G401 (cell line): ENCODE data around the gene TNMD. TPM values are rescaled to one million over a fixed set of nuclear protein-coding genes. Genes with fewer than 3 reads are reported as not detected.
A peak's percentile ranks its signal among the peaks of the same experiment; 100 is the strongest.
"Not testable (repeated sequence)": the region's sequence is repeated elsewhere in the genome, so short reads cannot be mapped to it uniquely, and the experiment has no call there.

Source experiments
- DNase-seq: peaks from one replicate; pipeline ENCODE4 v3.0.0-alpha.2; 2015; ENCODE audit warnings: low spot score
- in situ Hi-C: cut with HindIII; loops from 2 replicates; pipeline ENCODE4 v1.10.0; 2016; ENCODE audit warnings: low sequenced_read_pairs, mixed read lengths
- total RNA-seq: library from RNA; depleted of rRNA; stranded (reverse); fragments of >200 nt; shearing (Covaris generic); gene quantifications from 2 replicates; pipeline ENCODE4 v1.2.3, GENCODE V29; 2014; rRNA removed

Gene TNMD
- 3.6 TPM in 1 of 2 replicates, not detected in the other for total RNA-seq

DNA sequence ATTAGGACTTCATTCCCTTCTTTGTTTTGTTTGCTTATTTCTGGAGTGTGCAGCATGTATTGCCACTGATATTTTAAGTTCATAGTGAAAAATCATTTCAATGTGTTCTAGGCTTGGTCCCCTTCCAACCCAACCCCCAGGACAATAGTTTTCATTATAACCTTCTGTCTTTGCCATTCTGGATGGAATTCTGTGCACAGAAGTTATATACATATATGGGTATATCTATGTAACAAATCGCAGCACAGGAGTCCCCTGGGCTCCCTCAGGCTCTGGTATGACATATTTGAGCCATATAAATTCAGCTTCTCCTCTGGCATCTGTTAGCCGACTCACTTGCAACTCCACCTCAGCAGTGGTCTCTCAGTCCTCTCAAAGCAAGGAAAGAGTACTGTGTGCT is at the start of gene TNMD:
Gene TNMD (plus strand): TSS at position 326 of the 400 bp plus-strand sequence. CDS start 83 bp downstream, outside the sequence.
- in situ Hi-C loops: no loop called here
- DNase-seq: no peak

DNA sequence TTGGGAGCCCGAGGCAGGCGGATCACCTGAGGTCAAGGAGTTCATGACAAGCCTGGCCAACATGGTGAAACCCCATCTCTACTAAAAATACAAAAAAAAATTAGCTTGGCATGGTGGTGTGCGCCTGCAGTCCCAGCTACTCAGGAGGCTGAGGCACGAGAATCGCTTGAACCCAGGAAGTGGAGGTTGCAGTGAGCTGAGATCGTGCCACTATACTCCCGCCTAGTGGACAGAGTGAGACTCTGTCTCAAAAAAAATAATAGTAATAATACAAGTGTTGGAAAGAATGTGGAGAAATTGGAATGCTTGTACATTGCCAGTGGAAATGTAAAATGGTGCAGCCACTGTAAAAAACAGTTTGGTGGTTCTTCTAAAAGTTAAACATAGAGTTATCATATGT is 19.2 kb upstream of the TNMD start:
- DNase-seq, in situ Hi-C loops: not testable (repeated sequence)

DNA sequence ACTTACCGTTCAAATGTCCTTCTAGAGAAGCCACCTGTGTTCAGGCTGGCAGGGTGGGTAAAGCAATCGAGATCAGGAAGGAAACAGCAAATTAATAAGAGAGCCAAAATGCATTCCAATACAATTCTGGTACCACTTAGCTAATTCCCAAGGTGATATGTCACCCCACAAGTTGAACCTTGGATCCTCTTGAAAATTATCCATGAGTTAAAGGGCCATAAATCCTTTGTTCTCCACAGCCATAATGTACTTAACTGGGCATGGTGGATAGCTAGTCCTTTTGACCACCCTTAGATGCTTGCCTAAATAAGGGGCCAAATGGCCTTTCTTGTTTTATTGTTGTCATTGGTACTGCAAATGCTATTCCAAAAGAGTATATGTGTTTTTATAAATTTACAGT is 2.0 kb downstream of the TNMD start:
- in situ Hi-C loops: no loop called here
- no peak for DNase-seq

DNA sequence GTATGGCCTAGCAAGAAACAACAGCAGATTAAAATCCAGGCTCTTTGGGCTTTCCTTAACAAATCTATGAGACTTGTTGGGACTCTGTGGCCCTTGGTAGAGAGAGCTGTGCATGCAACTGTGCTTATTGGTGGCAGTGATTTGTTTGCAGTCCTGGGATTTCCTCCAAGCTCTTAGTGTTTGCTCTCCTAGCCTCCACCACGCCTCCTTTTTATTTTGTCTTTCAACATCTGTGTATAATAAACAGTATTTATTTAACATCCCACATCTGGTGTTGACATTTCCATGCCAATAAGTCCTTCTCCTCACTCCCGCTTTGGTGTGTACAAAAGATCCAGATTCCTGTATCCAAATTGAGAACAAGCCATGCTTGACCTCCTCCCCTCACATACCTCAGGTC is 3.1 kb downstream of the TNMD start:
- in situ Hi-C loops: no loop called here
- DNase-seq: no peak

DNA sequence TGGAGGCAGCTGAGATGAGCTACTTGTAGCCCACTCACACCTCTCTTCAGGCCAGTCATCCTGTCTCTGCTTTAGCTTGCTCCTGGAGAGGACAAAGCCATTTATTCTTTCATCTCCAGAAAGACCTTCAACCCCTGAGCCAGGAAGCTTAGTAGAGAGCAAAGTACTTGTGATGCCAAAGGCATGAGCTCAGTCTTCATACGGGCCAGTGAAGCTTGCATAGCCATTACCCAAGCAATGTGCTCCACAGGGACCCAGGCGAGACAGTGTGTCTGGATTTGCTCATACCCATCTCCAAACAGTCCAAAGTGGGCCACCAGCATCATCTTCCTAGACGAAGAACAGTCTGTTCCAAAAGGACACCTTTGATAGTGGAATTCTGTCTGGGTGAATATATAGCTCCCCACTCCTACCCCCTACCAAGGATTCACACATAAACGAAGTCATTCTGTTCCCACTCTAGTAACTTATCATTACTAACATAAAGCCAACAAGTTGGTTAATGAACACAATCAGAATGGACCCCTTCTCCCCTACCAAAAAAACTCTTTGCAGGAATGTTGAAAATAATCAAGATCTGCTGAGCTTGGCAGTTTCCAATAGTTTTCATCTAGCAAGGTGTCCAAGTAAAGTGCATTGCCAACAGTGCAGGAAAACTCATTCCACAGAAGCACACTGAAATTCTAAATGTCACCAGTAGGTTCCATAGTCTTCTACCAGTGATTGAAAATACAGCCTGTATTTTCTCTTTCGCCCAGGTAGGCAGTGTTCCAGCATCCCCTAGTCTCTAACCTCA is 6.7 kb downstream of the TNMD start:
- no peak for DNase-seq
- in situ Hi-C loops: no loop called here

DNA sequence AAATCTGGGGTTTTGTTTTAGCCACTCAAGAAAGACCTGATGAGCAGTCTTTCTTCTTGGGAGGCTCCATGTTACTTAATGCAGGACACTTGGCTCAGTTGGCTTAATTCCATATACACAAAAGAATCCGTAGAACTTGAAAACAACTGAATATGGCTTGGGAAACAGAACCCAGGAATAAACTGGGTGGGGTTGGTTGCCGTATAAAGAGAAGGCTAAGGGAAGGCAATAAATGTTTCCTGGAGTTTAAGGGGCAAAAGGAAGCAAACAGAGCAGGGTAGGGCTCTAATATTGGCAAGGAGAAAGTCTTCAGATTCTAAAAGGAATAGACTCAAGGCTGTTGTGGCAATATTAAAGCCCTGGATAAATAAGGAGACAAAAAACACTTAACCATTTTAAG is 8.4 kb downstream of the TNMD start:
- in situ Hi-C loops: no loop called here
- DNase-seq: no peak

DNA sequence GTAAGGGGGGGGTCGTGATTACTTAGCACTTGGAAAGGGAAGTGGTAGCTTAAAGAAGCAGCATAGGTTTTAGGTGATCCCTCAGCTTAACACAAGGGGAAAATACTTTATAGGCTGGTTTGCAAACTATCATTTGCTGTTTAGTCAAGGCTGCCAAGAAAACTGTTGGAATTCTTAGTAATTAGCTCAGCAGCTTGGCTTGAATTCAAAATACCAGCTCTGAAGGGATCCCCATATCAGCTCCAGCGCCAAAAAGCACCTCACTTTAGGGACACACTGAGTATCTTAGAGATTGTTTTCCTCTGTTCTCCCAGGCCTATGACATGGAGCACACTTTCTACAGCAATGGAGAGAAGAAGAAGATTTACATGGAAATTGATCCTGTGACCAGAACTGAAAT is 8.8 kb downstream of the TNMD start:
- in situ Hi-C loops: no loop called here
- no peak for DNase-seq

DNA sequence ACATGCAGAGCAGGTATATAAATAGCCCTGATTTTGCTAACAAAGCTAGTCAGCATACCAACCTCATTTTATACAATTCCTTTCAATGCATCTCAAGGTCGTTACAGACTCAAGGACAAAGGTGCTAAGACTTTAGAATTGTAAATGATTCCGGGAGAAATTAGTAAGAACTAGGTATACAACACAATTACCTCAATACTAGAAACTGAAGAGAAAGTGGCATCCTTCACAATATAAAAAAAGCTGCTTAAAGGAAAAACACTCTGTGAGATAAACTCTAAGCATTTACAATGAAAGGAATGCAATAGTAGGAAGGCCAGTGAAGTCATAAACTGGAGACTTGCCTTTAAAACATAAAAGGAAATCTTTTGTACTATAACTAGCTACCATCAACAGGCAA is 11.9 kb downstream of the TNMD start:
- in situ Hi-C loops: no loop called here
- DNase-seq: no peak

DNA sequence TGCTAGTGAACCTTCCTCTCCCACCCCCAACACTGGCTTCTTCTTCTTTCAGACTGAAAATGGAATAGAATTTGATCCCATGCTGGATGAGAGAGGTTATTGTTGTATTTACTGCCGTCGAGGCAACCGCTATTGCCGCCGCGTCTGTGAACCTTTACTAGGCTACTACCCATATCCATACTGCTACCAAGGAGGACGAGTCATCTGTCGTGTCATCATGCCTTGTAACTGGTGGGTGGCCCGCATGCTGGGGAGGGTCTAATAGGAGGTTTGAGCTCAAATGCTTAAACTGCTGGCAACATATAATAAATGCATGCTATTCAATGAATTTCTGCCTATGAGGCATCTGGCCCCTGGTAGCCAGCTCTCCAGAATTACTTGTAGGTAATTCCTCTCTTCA is 14.7 kb downstream of the TNMD start:
- no peak for DNase-seq
- in situ Hi-C loops: no loop called here

DNA sequence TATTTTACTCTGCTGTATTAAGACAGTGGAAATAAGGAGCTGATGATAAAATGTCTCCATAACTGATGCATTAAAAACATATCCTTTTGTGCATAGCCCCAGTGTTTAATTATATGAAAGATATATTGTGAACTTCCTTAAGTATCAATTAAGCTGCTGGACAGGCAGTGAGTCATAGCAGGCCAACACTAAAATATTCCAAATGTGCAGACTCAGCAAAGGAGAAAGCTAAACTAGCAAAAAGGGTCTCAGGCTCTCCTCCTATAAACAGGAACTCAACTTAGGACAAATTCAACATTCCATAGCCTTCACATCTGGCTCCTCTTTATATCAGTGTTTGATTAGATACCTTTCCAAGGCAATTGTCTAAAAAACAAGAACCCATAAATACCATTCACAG is 15.6 kb downstream of the TNMD start:
- no peak for DNase-seq
- in situ Hi-C loops: no loop called here

DNA sequence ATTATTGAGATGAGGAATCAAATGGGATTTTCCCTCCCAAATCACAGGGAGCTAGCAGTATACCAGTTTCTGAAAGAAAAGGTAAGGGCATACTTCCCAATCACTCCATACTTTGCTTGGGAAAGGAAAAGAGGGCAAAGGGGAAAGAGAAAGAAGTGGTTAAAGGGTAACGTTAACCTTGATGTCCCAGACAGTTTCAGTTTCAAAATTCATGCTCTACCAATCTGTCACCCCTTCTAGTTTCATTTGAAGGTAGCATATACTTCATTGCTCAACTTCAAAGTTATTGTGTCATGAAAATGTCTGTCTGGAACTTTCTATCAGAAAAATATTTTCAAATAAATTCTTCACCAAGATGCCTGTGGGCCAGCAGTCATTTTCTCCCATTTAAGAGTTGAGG is 16.0 kb downstream of the TNMD start:
- in situ Hi-C loops: no loop called here
- DNase-seq: no peak

DNA sequence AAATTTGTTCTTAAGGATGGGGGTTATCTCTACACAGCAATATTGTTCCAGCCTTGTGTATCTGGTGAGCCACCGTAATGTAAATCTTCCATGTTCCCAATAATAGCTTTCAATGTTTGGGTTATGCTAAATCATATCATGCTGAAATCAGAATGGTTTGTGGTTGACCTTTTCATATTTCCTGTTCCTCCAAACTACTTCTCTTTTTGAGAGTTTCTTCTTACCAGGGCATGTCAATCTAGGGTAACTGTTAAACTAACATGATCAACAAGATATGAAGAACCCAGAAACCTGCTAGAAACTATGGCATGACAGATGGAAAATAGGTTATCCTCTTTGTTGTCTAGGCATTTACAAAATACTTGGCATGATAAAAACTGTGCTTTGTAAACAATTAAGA is 22.0 kb downstream of the TNMD start:
- DNase-seq: no peak
- in situ Hi-C loops: no loop called here

DNA sequence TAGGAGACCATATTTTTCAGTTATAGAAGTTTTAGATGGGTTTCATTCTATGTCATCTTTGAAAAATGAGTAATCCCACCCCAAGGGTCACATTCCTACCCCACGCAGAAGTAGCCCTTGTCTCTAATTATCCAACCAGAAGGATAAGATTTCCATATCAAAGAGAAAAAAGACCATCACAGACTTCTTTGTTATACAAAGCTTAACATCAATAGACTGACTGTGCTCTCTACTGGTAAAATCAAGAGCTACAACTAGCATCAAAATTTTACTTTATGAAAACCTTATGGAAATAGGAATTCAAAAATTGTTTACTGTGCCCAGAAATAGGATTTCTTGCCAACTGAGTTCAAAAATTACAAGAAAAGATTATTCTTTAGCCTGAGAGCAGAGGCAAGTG is 24.9 kb downstream of the TNMD start:
- in situ Hi-C loops: no loop called here
- DNase-seq: no peak

DNA sequence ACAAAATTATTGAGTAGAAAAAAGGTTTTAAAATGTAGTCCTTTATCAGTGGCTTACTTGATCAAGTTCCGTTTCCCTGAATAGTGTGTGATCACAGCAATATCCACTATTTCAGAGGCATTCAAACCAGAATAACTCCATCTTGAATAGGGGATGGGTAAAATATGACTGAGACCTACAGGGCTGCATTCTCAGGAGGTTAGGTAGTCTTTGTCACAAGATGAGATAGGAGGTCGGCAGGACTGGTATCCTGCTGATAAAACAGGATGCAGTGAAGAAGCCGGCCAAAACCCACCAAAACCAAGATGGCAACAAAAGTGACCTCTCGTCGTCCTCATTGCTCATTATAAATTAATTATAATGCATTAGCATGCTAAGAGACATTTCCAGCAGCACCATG is 27.2 kb downstream of the TNMD start:
- in situ Hi-C loops: no loop called here

DNA sequence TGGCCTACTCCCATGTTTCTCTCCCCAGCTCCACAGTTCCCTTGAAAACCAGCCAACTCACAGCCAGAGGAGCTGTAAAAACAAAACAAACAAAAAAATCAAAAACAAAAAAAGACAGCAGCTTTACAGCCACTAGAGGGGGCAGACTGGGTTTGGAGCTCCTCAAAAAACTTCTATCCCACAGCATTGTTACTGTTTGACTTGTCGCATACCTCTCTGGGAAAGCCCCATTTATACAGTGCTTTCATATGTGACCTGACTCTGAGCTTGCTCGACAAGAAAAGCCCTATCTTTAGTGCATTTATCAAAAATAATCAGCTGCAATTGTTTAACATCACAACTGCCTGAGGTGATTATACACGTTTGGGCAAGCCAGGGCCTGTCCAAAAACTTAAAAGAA is 30.3 kb downstream of the TNMD start:
- DNase-seq: peak; percentile 9
- in situ Hi-C loops: no loop called here

More for the DNA sequence above, 27.2 kb downstream of the TNMD start:
- no peak for DNase-seq

DNA sequence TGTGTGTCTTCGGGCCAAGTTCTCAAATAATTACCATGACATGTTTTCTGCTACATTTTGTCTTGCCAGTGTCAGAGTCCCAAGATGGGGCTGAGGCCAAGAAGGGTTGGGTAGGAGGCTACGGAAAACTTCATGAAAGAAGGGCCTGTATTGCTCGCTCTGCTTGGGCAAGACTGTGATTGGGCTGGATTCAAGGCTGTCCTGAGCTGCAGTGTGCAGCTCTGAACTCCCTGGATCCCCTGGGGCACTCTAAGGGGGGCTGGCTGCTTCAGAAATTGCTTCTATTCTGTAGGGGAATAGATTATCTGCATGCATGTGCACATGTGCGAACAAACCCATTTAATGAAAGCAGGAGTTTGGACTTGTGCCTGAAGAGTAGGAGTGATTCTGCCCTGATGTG is 38.3 kb downstream of the TNMD start:
- no peak for DNase-seq
- in situ Hi-C loops: no loop called here

DNA sequence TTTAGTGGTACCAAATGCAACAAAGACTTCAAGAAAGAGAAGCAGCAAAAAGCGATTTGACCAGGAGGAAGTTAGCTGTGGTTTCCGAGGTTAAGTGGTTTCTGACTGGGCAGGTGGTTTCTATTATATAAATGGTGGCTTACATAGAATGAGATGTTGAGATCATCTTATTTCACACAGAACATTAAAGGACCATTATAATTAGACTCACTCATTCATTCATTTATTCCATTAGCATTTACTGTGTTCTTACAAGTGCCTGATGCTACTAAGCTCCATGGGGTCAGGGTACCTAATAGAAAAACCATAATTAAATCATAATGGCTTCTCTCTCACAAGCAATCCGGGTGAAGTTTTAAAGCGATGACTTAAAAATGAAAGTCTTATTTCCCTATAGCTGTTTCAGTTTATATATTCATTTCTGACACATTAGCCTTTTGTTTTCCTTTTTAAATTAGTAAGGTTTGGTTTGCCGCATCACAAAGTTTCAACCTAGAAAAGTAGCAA is 41.3 kb downstream of the TNMD start:
- no peak for DNase-seq
- in situ Hi-C loops: no loop called here

DNA sequence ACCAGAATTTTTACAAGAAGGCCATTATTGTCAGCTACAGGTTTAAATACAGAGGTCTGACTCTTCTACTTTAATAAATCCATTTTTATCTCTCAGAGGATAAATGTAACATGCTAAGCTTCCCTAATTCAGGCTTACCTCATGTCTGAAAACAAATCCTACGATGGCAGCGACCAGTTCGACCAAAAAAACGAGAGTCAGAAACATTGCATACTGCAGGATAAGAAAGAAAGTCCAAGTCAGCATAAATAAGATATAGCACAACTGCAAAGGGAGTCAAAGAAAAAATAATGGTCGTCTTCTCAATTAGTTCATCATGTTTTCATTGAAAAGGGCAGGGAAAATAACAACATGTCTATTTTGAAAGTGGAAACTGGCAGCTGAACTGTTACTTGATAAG is 50.3 kb downstream of the TNMD start:
- in situ Hi-C loops: no loop called here
- no peak for DNase-seq

DNA sequence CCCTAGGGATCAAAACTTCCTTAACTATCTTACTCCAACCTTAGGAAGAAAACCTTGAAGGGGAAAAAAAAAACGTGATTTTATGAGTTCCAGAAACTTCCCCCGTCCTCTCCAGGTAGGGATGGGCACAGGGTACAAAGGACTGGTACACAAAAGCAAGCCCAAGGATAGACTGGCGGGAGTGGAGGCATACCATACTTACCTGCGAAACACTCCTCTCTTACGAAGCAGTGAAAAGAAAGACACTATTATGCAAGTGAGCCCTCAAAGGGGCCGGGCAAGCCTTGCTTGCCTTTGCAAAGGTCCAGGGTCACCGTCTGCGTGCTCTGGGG is 51.2 kb downstream of the TNMD start:
- no peak for DNase-seq
- in situ Hi-C loops: no loop called here

DNA sequence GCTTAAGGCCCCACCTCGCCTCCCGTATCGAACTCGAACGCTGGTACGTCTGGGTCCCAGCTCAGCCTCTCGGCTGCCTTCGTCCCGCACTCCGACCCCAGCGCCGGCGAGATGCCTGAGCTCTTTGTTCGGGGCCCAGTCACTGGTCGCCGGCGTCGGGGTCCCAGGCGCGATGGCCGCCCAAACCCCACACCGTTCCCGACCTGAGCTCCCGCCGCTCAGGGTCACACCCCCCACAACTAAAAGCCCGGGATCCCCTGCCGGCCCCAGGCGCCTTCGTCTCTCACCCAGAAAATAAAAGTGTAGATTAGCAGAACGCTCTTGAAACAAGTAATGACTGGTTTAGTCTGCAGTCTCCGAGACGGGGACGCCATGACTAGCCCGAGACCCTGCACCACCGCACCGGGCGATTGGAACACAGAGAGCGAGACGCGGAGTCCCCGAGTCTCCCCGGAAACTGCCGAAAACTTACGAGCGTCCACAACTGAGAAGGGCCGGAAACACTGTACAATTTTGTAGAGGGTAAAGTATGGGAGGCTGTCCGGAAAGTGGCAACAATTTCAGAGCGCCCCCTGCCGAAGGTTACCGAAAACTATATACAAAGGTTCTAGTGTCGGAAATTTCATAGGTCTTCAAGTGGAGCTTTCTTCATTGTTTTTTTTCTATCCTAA is 51.7 kb downstream of the TNMD start, which contains the start of gene TSPAN6:
Gene TSPAN6 (minus strand): TSS at position 486 of the 671 bp plus-strand sequence. CDS start 112 bp downstream, at position 374.
- peak; percentile 53 for DNase-seq

DNA sequence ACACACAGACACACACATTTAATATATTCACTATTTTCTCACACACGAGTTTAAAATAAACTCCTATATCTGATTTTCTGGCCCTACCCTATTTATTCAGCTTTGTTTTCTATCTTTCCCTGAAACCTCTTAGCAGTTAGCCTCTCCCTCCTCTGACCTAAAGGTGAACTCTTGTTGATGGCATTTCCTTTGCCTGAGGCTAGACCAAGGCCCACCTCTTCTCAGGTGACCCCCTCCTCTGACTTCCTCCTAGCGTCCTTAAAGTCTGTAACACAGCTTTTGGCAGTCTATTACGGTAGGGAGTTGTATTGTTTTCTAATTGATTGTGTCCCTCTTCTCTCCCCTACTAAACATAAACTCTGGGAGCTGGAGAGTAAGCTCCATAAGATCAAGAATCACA is 57.6 kb downstream of the TNMD start:
- in situ Hi-C loops: no loop called here

More for the DNA sequence above, 51.7 kb downstream of the TNMD start, which contains the start of gene TSPAN6:
- in situ Hi-C loops: no loop called here

More for the DNA sequence above, 57.6 kb downstream of the TNMD start:
- no peak for DNase-seq
